NCI-H2171 (cell line): ENCODE results near the gene MAPKAPK3.

Experiments
- DNase-seq: peaks from one replicate; lab custom pipeline; 2025; lab: John Stamatoyannopoulos, UW

The MAPKAPK3 gene

GRCh38 chr3:50627407-50628051 lies 10.6 kb downstream of the MAPKAPK3 start:
- DNase-seq: no peak

GRCh38 chr3:50628601-50629000 lies 11.7 kb downstream of the MAPKAPK3 start:
- no peak for DNase-seq

- DNase-seq: no peak
Measured at GRCh38 chr3:50630394-50630793, 13.4 kb downstream of the MAPKAPK3 start.

GRCh38 chr3:50630877-50631276 lies 13.9 kb downstream of the MAPKAPK3 start:
- no peak for DNase-seq

- no peak for DNase-seq
Measured at GRCh38 chr3:50632450-50632849, 15.5 kb downstream of the MAPKAPK3 start.

- no peak for DNase-seq
Measured at GRCh38 chr3:50633230-50633790, 16.4 kb downstream of the MAPKAPK3 start.

- no peak for DNase-seq
Measured at GRCh38 chr3:50635066-50635465, 18.1 kb downstream of the MAPKAPK3 start.

- no peak for DNase-seq
Measured at GRCh38 chr3:50637011-50637410, 20.1 kb downstream of the MAPKAPK3 start.

GRCh38 chr3:50637945-50638344 lies 21.0 kb downstream of the MAPKAPK3 start:
- DNase-seq: no peak

- no peak for DNase-seq
Measured at GRCh38 chr3:50639055-50639494, 22.1 kb downstream of the MAPKAPK3 start.

- DNase-seq: no peak
Measured at GRCh38 chr3:50642382-50642781, 25.4 kb downstream of the MAPKAPK3 start.

- no peak for DNase-seq
Measured at GRCh38 chr3:50644561-50644960, 27.6 kb downstream of the MAPKAPK3 start.

GRCh38 chr3:50645378-50645777 lies 28.4 kb downstream of the MAPKAPK3 start:
- no peak for DNase-seq

- DNase-seq: no peak
Measured at GRCh38 chr3:50648313-50648712, 31.4 kb downstream of the MAPKAPK3 start.

GRCh38 chr3:50648944-50649343 lies 32.0 kb downstream of the MAPKAPK3 start:
- no peak for DNase-seq

- DNase-seq: no peak
Measured at GRCh38 chr3:50649451-50649931, 32.5 kb downstream of the MAPKAPK3 start.

- DNase-seq: no peak
Measured at GRCh38 chr3:50650018-50650417, 33.1 kb downstream of the MAPKAPK3 start.

- no peak for DNase-seq
Measured at GRCh38 chr3:50651445-50651844, 34.5 kb downstream of the MAPKAPK3 start.

GRCh38 chr3:50651920-50652529 lies 35.1 kb downstream of the MAPKAPK3 start:
- DNase-seq: no peak

GRCh38 chr3:50652709-50653108 lies 35.8 kb downstream of the MAPKAPK3 start:
- no peak for DNase-seq

GRCh38 chr3:50653937-50654595 lies 37.1 kb downstream of the MAPKAPK3 start:
- DNase-seq: no peak

GRCh38 chr3:50655009-50655830 lies 38.3 kb downstream of the MAPKAPK3 start:
- DNase-seq: no peak
